Thyroid gland (tissue), 4 donors: ENCODE results near the gene TMOD3.

Source experiments
- CTCF ChIP-seq, 6 experiments: fragments of 200-600 bp in 3 of 6; fragments of 450-650 bp in 3 of 6; sonication (generic) in 3 of 6; IDR thresholded peaks; one replicate each; pipeline ENCODE4 v1.5.1; 2016 to 2019; ENCODE audit warnings: antibody characterized with exemption in 6 of 6, mild to moderate bottlenecking in 2 of 6, inconsistent platforms in 1 of 6, moderate library complexity in 1 of 6
- POLR2A ChIP-seq, 2 donors: fragments of 450-650 bp; IDR thresholded peaks; one replicate each; pipeline ENCODE4 v1.6.1; 2017; ENCODE audit warnings: antibody characterized with exemption in 2 of 2, mild to moderate bottlenecking in 2 of 2, moderate library complexity in 1 of 2

- no peak for TF ChIP-seq CTCF (IDR thresholded peaks at IDR 0.05)
- no peak for TF ChIP-seq POLR2A (IDR thresholded peaks at IDR 0.05)
Measured at GRCh38 chr15:51844747-51845426, 15.4 kb downstream of the TMOD3 start.
